Sigmoid colon (tissue), 4 donors: Measurements from ENCODE around the gene MTMR3.

Experiments
- CTCF ChIP-seq, 4 experiments: fragments of 450-650 bp in 3 of 4; fragments of 200-600 bp in 1 of 4; IDR thresholded peaks; one replicate each; pipeline ENCODE4 v1.5.1; 2016 to 2019; ENCODE audit warnings: antibody characterized with exemption in 4 of 4, mild to moderate bottlenecking in 3 of 4, moderate library complexity in 2 of 4
- EP300 ChIP-seq, 4 donors: sonication (generic); formaldehyde crosslinking; IDR thresholded peaks; one replicate each; pipeline ENCODE4 v1.6.1; 2017; ENCODE audit warnings: antibody characterized with exemption in 4 of 4
- POLR2A ChIP-seq, 2 donors: fragments of 450-650 bp; IDR thresholded peaks; one replicate each; pipeline ENCODE4 v1.6.1; 2016; ENCODE audit warnings: antibody characterized with exemption in 2 of 2, mild to moderate bottlenecking in 2 of 2, moderate library complexity in 2 of 2
- POLR2AphosphoS5 ChIP-seq, 4 donors: sonication (generic); formaldehyde crosslinking; IDR thresholded peaks; one replicate each; pipeline ENCODE4 v1.6.1; 2017; ENCODE audit warnings: antibody characterized with exemption in 4 of 4

- TF ChIP-seq CTCF (IDR thresholded peaks at IDR 0.05) (no peak), POLR2A (IDR thresholded peaks at IDR 0.05) (no peak), POLR2AphosphoS5 (IDR thresholded peaks at IDR 0.05) (no peak), EP300 (IDR thresholded peaks at IDR 0.05) (no peak)
Measured at GRCh38 chr22:30010789-30011405, 127.9 kb downstream of the MTMR3 start.
